ENCODE data around the gene ADIPOR1.

ADIPOR1 gene

GRCh38 chr1:202958544-202959275 lies 598 bp upstream of the ADIPOR1 start:
- Mint-ChIP-seq H3K9me3 (no peaks in the 10 kb centered on the region), H3K27me3 (ENCODE audit: low read depth) (no peaks in the 10 kb centered on the region), H3K36me3 (ENCODE audit: low read depth) (peaks cover 11% of the 10 kb centered on the region), H3K27ac (peak overlapping the region; percentile 65 to 91 (median 75)), H3K4me3 (peak overlapping the region; percentile 90 to 95 (median 93)), H3K4me1 (peaks cover 66% of the 10 kb centered on the region)
- no peak for TF ChIP-seq CTCF (IDR thresholded peaks at IDR 0.05; ENCODE audit: unreplicated experiment in 3 of 3)

GRCh38 chr1:202956969-202957368 lies 1.1 kb downstream of the ADIPOR1 start:
- H3K27me3 Mint-ChIP-seq (ENCODE audit: low read depth): no peaks in the 10 kb centered on the region
- H3K9me3 Mint-ChIP-seq: no peaks in the 10 kb centered on the region
- peak overlapping the region in 2 of 3 experiments; percentile 33 to 50 for H3K27ac Mint-ChIP-seq
- H3K4me3 Mint-ChIP-seq: peak overlapping the region; percentile 87 to 90 (median 87)
- no peak for TF ChIP-seq CTCF (IDR thresholded peaks at IDR 0.05; ENCODE audit: unreplicated experiment in 3 of 3)
- H3K4me1 Mint-ChIP-seq: peaks cover 53% of the 10 kb centered on the region
- H3K36me3 Mint-ChIP-seq (ENCODE audit: low read depth): peaks cover 4% of the 10 kb centered on the region

DNA sequence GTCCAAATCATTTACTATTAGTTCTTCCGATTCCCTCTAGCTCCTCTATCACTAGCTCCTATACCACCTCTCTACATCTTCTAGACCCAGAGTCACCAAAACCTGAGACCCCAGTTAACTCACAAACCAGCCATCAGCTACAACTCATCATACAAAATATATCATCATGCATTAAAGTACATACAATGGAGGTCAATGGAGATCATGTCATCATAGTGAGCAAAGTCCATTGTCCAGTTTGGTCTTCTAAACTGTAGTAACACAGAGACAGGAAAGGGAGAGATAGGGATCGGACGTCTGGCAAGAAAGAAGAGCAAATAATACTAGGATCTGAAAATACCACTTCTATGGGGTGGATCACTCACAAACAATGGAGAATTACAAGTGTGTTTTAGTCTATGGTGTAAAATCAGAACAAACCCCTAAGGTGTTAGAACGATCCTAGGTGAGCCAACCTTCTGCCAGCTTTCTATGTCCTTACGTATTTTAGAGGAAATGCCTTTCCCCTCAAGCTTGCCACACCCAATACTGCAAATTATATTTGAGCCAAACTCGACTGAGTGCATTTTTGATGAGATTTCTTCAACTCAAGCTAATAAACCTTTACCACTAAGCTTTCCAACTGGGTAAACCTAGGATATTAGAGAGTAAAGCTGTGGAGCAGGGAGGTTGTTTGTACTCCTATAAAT lies 3.9 kb downstream of the ADIPOR1 start:
- peaks cover 32% of the 10 kb centered on the region for H3K4me1 Mint-ChIP-seq
- TF ChIP-seq CTCF (IDR thresholded peaks at IDR 0.05; ENCODE audit: unreplicated experiment in 3 of 3): no peak
- H3K27ac Mint-ChIP-seq: no peak overlapping the region
- H3K36me3 Mint-ChIP-seq (ENCODE audit: low read depth): peaks cover 16% of the 10 kb centered on the region
- no peak overlapping the region for H3K4me3 Mint-ChIP-seq
- no peaks in the 10 kb centered on the region for H3K9me3 Mint-ChIP-seq
- H3K27me3 Mint-ChIP-seq (ENCODE audit: low read depth): no peaks in the 10 kb centered on the region

DNA sequence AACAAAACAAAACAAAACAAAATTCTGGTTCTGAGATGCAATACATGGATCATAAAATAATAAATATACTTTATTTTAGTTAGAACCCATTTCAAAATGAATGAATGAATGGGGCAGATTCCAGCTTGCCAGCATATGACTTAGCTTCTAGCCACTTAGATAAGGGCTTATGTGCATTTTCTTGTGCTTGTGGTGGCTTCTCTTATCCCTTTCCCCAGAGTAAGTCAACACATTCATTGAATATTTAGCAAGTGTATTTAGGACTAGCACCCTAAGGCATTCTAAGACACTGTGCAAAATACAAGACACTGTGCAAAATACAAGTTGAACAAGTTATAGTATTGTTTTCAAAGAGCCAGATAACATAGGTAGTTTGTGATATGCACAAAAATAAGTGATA lies 4.7 kb downstream of the ADIPOR1 start:
- Mint-ChIP-seq H3K4me3 (no peak overlapping the region), H3K27me3 (ENCODE audit: low read depth) (no peaks in the 10 kb centered on the region), H3K36me3 (ENCODE audit: low read depth) (peaks cover 18% of the 10 kb centered on the region), H3K27ac (no peak overlapping the region), H3K4me1 (peaks cover 24% of the 10 kb centered on the region), H3K9me3 (no peaks in the 10 kb centered on the region)
- TF ChIP-seq CTCF (IDR thresholded peaks at IDR 0.05; ENCODE audit: unreplicated experiment in 3 of 3): no peak

- H3K36me3 Mint-ChIP-seq (ENCODE audit: low read depth): peaks cover 24% of the 10 kb centered on the region
These were observed 5.3 kb downstream of the ADIPOR1 start for GRCh38 chr1:202952818-202953217.

More at GRCh38 chr1:202952818-202953217, 5.3 kb downstream of the ADIPOR1 start:
- TF ChIP-seq CTCF (IDR thresholded peaks at IDR 0.05; ENCODE audit: unreplicated experiment in 3 of 3): no peak
- no peak overlapping the region for H3K4me3 Mint-ChIP-seq
- H3K27me3 Mint-ChIP-seq (ENCODE audit: low read depth): no peaks in the 10 kb centered on the region
- peaks cover 23% of the 10 kb centered on the region for H3K4me1 Mint-ChIP-seq
- no peak overlapping the region for H3K27ac Mint-ChIP-seq
- no peaks in the 10 kb centered on the region for H3K9me3 Mint-ChIP-seq
